ENCODE results near the gene SUN2. TPM values are rescaled to one million over a fixed set of nuclear protein-coding genes. Genes with fewer than 3 reads are reported as not detected.

The SUN2 gene
- total RNA-seq, 2 donors from 2014 or later: 106 to 123 TPM

- TF ChIP-seq CTCF (IDR thresholded peaks at IDR 0.05): no peak
- Histone ChIP-seq H3K4me3 (no peak overlapping the region), H3K9me3 (no peaks in the 10 kb centered on the region), H3K36me3 (no peaks in the 10 kb centered on the region), H3K9ac (ENCODE audit: low read depth in 2 of 2, low read length in 2 of 2) (no peak overlapping the region), H3K27ac (no peak overlapping the region), H3K27me3 (no peaks in the 10 kb centered on the region), H3K4me1 (no peaks in the 10 kb centered on the region)
- DNase-seq: no peak
- intact Hi-C loops (cut with DNase I): loop anchor here (10.0 kb wide), 1 partner anchor 69 kb away; the partner anchor contains the start of gene NPTXR
Observed at GRCh38 chr22:38776086-38776485, 20.3 kb upstream of the SUN2 start.

- intact Hi-C loops (cut with DNase I): loop anchor here (10.0 kb wide), 1 partner anchor 69 kb away; the partner anchor contains the start of gene NPTXR
- no peak for TF ChIP-seq CTCF (IDR thresholded peaks at IDR 0.05)
- DNase-seq: no peak
Observed at GRCh38 chr22:38775656-38776055, 19.9 kb upstream of the SUN2 start.

GRCh38 chr22:38774496-38775166, 18.8 kb upstream of the SUN2 start:
- no peak overlapping the region for H3K4me3 ChIP-seq
- H3K9me3 ChIP-seq: no peaks in the 10 kb centered on the region
- intact Hi-C loops (cut with DNase I): loop anchor here (10.0 kb wide), 1 partner anchor 70 kb away; the partner anchor contains the start of gene NPTXR
- no peak for DNase-seq
- no peaks in the 10 kb centered on the region for H3K36me3 ChIP-seq
- no peak overlapping the region for H3K27ac ChIP-seq
- TF ChIP-seq CTCF (IDR thresholded peaks at IDR 0.05): no peak
- no peak overlapping the region for H3K9ac ChIP-seq (ENCODE audit: low read depth in 2 of 2, low read length in 2 of 2)
- no peaks in the 10 kb centered on the region for H3K27me3 ChIP-seq
- H3K4me1 ChIP-seq: no peaks in the 10 kb centered on the region

More at GRCh38 chr22:38775656-38776055, 19.9 kb upstream of the SUN2 start:
- no peaks in the 10 kb centered on the region for H3K9me3 ChIP-seq
- no peaks in the 10 kb centered on the region for H3K4me1 ChIP-seq
- no peaks in the 10 kb centered on the region for H3K36me3 ChIP-seq
- no peaks in the 10 kb centered on the region for H3K27me3 ChIP-seq
- no peak overlapping the region for H3K4me3 ChIP-seq
- H3K27ac ChIP-seq: no peak overlapping the region
- no peak overlapping the region for H3K9ac ChIP-seq (ENCODE audit: low read depth in 2 of 2, low read length in 2 of 2)

- intact Hi-C loops (cut with DNase I): loop anchor here (10.0 kb wide), 1 partner anchor 71 kb away; the partner anchor contains the start of gene NPTXR
- no peaks in the 10 kb centered on the region for H3K4me1 ChIP-seq
- H3K36me3 ChIP-seq: no peaks in the 10 kb centered on the region
- no peak for TF ChIP-seq CTCF (IDR thresholded peaks at IDR 0.05)
- no peaks in the 10 kb centered on the region for H3K9me3 ChIP-seq
- no peak overlapping the region for H3K27ac ChIP-seq
- H3K27me3 ChIP-seq: no peaks in the 10 kb centered on the region
- no peak overlapping the region for H3K9ac ChIP-seq (ENCODE audit: low read depth in 2 of 2, low read length in 2 of 2)
- H3K4me3 ChIP-seq: no peak overlapping the region
- DNase-seq: no peak
Observed at GRCh38 chr22:38773363-38773946, 17.7 kb upstream of the SUN2 start.

- DNase-seq: no peak
- no peaks in the 10 kb centered on the region for H3K27me3 ChIP-seq
- no peaks in the 10 kb centered on the region for H3K9me3 ChIP-seq
- no peak overlapping the region for H3K4me3 ChIP-seq
- H3K36me3 ChIP-seq: no peaks in the 10 kb centered on the region
- TF ChIP-seq CTCF (IDR thresholded peaks at IDR 0.05): no peak
- no peak overlapping the region for H3K27ac ChIP-seq
- H3K4me1 ChIP-seq: no peaks in the 10 kb centered on the region
- intact Hi-C loops (cut with DNase I): loop anchor here (10.0 kb wide), 1 partner anchor 72 kb away; the partner anchor contains the start of gene NPTXR
- no peak overlapping the region for H3K9ac ChIP-seq (ENCODE audit: low read depth in 2 of 2, low read length in 2 of 2)
Observed at GRCh38 chr22:38772623-38772873, 16.8 kb upstream of the SUN2 start.
